ENCODE results near the gene HOTAIR. TPM values are rescaled to one million over a fixed set of nuclear protein-coding genes. Genes with fewer than 3 reads are reported as not detected.

Gene HOTAIR
- total RNA-seq, 2 experiments from 2014 or later: not detected

DNA sequence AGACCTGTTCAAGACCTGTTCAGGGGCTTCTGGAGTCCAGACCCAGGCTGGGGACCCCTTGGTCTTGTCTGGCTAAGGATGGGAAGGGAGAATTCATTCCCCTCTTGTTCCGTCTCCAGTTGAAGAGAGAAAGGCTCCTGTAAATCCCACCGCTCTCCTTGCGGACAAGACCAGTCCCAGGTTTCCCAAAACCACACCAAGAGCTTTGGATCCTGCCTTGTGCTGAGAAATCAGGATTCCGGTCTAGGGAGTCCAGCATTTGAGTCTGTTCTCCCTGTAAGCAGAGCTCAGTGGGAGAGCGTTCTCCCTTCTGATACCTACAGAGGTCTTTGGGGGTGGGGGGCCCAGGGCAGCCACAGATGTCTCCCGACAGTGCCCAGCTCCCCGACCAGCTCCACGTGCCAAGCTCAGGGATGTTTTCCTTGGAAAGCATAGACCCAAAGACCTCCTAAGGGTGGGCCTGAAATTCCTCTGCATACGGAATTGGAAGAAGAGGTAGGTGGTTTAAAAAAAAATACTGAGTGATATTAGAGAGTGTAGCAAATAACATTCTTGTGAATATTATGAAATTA, 34.2 kb downstream of the HOTAIR start:
- ChIA-PET POLR2A (interaction anchor here (1.3 kb wide), 1 partner anchor 13 kb away, joined by 6 read pairs; no protein-coding TSS in a partner anchor), CTCF (interaction anchor here (1.5 kb wide), 1 partner anchor 92 kb away, joined by 4 read pairs; the partner anchor contains the start of gene HOXC5)
- Mint-ChIP-seq H3K36me3 (ENCODE audit: low read depth) (peaks cover 8% of the 10 kb centered on the region), H3K4me1 (ENCODE audit: low read depth) (peaks cover 2% of the 10 kb centered on the region), H3K9me3 (ENCODE audit: insufficient read depth) (peaks cover 4% of the 10 kb centered on the region), H3K4me3 (no peak overlapping the region), H3K27ac (no peak overlapping the region), H3K27me3 (ENCODE audit: low read depth) (peaks cover 83% of the 10 kb centered on the region)
- no peak for ATAC-seq
- DNase-seq: no peak

DNA sequence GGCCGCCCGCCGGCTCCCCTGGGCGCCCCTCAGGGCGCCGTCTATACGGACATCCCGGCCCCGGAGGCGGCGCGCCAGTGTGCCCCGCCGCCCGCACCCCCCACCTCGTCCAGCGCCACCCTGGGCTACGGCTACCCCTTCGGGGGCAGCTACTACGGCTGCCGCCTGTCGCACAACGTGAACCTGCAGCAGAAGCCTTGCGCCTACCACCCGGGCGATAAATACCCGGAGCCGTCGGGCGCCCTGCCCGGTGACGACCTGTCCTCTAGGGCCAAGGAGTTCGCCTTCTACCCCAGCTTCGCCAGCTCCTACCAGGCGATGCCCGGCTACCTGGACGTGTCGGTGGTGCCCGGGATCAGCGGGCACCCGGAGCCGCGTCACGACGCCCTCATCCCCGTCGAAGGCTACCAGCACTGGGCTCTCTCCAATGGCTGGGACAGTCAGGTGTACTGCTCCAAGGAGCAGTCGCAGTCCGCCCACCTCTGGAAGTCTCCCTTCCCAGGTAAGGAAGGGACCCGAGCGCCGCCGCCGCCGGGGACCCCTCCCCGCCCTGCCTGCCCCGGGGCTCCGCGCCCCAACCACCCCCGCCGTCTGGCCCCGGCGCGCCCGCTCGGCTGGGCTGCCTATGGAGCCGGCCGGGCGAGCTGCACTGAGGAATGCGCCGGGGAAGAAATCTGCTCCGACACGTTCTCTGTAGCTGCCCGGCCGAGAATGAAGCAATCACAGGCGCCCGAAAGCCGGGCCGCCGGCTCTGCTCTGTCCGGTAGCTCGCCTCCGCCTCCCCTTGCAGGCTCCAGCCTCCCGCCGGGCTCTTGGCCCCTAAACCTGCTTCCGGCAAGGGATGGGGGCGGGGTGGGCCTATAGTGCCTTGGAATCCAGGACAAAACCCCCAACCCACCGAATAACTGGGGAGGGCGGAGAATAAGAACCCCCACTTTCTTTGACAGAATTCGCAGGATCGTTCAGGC, 35.3 kb downstream of the HOTAIR start:
- Mint-ChIP-seq H3K36me3 (ENCODE audit: low read depth) (peaks cover 6% of the 10 kb centered on the region), H3K27me3 (ENCODE audit: low read depth) (peaks cover 83% of the 10 kb centered on the region), H3K27ac (peak overlapping the region; percentile 60), H3K9me3 (ENCODE audit: insufficient read depth) (peaks cover 4% of the 10 kb centered on the region), H3K4me1 (ENCODE audit: low read depth) (peaks cover 3% of the 10 kb centered on the region), H3K4me3 (no peak overlapping the region)
- POLR2A ChIA-PET: interaction anchor here (1.3 kb wide), 1 partner anchor 14 kb away, joined by 6 read pairs; no protein-coding TSS in a partner anchor
- ATAC-seq: no peak
- no peak for DNase-seq
- CTCF ChIA-PET: no interaction called here

DNA sequence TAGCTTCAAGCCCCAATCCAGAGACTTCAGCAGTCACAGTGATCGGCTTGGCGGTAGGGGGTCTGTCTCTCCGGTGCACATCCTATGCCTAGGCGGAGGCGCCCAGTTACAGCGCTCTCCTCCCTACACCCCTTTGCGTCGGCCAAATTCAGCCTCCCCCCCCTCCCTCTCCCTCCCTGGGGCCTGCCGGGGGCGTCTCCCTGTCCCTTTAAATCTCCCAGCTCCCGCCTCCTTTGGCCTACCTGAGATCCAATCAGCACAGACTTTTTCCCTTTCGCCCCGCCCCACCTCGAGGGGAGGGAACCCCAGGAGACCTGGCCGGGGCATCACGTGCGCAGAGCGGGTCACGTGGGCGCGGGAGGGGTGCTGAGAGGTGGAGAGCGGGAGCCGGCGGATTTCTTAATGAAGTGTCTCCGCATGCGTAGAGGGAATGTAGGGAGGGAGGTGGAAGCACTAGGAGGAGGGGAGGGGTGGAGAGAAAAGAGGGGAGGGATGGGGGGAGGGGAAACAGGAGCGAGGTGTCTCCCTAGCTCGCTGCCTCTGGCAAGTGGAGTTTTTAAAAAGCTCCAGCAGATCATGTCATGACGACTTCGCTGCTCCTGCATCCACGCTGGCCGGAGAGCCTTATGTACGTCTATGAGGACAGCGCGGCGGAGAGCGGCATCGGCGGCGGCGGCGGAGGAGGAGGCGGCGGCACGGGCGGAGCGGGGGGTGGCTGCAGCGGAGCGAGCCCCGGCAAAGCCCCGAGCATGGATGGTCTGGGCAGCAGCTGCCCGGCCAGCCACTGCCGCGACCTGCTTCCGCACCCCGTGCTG, 36.2 kb downstream of the HOTAIR start, which contains the start of gene HOXC13:
Gene HOXC13 (plus strand): TSS at position 506 of the 815 bp plus-strand sequence. CDS start 76 bp downstream, at position 582.
- H3K27me3 Mint-ChIP-seq (ENCODE audit: low read depth): peaks cover 83% of the 10 kb centered on the region
- H3K4me3 Mint-ChIP-seq: no peak within 1 kb of the TSS
- DNase-seq (no peak), ATAC-seq (no peak)
- peaks cover 6% of the 10 kb centered on the region for H3K36me3 Mint-ChIP-seq (ENCODE audit: low read depth)
- peaks cover 3% of the 10 kb centered on the region for H3K4me1 Mint-ChIP-seq (ENCODE audit: low read depth)
- H3K9me3 Mint-ChIP-seq (ENCODE audit: insufficient read depth): peaks cover 4% of the 10 kb centered on the region
- peak within 1 kb of the TSS; percentile 60 for H3K27ac Mint-ChIP-seq
- ChIA-PET CTCF (interaction anchor here (1.5 kb wide), 1 partner anchor 94 kb away, joined by 4 read pairs; no protein-coding TSS in a partner anchor), POLR2A (no interaction called here)

DNA sequence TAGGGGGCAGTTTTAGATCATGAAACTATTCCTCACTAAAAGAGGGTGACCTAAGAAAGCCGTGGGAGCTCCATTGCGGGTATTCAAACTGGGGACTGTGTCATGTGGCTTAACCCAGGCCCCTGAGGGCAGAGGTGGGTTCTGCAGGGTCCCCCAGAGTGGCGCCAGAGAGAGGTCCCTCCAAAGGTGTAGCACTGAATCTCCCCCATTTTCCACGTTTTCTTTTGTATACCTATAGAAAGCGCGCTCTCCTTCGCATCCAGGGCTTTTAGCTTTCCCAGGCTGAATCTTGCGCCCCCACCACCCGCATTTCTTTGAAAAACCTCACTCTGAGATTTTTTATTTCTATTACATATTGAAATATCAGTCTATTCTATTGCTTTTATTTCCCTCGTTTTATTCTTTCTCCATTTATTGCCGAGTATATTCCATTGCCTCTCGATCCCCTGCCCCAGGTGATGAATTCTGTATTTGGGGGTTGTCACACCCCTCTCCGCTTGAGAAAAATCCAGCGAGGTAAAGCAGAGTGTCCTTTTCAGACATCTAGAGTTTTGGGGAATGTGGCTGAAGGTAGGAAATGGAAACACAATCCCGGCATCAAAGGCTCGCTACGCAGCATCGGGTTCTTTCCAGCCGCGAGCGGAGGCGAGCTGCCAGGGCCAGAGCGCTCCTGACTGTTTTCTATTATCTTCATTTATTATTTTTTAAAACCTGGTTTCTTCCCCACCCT, 37.0 kb downstream of the HOTAIR start:
- Mint-ChIP-seq H3K27me3 (ENCODE audit: low read depth) (peaks cover 83% of the 10 kb centered on the region), H3K36me3 (ENCODE audit: low read depth) (peaks cover 6% of the 10 kb centered on the region), H3K27ac (peak overlapping the region; percentile 11), H3K4me3 (no peak overlapping the region), H3K4me1 (ENCODE audit: low read depth) (peaks cover 3% of the 10 kb centered on the region), H3K9me3 (ENCODE audit: insufficient read depth) (peaks cover 4% of the 10 kb centered on the region)
- ChIA-PET CTCF (interaction anchor here (1.5 kb wide), 1 partner anchor 95 kb away, joined by 4 read pairs; no protein-coding TSS in a partner anchor), POLR2A (interaction anchor here (0.6 kb wide), 1 partner anchor 16 kb away, joined by 3 read pairs; no protein-coding TSS in a partner anchor)
- ATAC-seq: no peak
- DNase-seq: no peak

DNA sequence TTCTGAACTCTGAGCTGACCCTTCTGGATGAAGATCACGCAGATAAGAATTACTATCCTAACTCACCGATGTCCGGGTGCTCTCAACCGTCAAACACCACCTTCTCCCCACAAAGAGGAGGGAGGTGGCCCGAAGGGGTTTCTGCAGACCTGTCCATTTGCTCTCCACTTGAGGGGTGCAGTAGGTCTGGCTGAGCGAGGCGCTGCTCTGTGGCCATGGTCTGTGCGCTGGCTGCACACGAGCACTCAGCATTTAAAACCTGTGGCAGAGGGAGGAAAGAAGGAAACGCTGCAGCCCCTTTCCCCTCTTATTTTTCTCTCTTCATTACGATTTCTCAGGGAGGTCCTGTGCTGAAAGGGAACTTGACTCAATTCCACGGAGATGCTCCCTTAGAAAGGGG, 37.7 kb downstream of the HOTAIR start:
- H3K9me3 Mint-ChIP-seq (ENCODE audit: insufficient read depth): peaks cover 4% of the 10 kb centered on the region
- H3K4me1 Mint-ChIP-seq (ENCODE audit: low read depth): peaks cover 3% of the 10 kb centered on the region
- H3K4me3 Mint-ChIP-seq: no peak overlapping the region
- peaks cover 86% of the 10 kb centered on the region for H3K27me3 Mint-ChIP-seq (ENCODE audit: low read depth)
- DNase-seq (no peak), ATAC-seq (no peak)
- POLR2A ChIA-PET: interaction anchor here (0.6 kb wide), 1 partner anchor 16 kb away, joined by 3 read pairs; no protein-coding TSS in a partner anchor
- peaks cover 6% of the 10 kb centered on the region for H3K36me3 Mint-ChIP-seq (ENCODE audit: low read depth)
- CTCF ChIA-PET: no interaction called here
- H3K27ac Mint-ChIP-seq: no peak overlapping the region

DNA sequence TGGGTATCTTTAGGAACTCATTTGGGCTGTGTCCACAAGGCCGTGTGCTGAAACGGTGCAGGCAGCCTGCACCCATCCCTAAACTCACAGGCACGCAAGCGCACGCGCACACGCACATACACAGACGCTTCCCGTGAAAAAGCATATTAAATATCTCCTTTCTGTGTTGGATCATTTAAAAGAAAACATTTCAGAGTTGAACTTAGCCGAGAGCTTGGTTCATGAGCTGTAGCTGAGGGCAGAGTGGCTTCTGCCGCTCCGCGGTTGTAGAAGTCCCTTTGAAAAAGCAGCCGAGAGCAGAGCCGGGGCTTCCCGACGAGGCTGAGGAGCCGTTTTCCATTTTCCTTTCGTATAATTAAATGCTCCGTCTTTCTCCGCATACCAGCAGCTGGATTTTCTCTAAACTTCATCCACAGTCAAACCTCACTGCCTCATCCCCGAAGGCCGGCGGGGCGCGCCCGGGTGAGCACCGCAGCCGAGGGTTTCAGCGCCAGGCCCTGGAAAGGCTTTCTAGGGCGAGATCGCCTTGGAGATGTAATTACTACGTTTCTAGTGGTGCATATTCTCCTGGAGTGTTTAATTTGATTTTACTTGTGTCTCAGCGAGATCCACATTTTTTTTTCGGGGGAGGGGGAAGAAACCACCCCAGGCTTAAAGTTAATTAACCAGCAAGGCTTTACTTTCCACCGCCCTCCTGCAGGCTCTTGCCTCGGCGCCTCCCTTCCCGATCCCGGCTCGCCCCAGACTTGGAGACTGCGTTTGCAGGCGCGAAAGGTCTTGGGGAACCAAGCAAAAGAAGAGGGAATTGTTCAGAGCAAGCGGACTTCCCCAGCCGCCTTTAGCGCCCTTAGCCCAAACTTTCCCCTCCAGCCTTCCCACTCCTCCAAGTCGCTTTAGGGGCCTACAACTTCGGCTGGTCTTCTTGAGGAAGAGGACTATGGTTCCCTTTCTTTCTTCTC, 39.1 kb downstream of the HOTAIR start:
- H3K4me1 Mint-ChIP-seq (ENCODE audit: low read depth): peaks cover 3% of the 10 kb centered on the region
- peaks cover 83% of the 10 kb centered on the region for H3K27me3 Mint-ChIP-seq (ENCODE audit: low read depth)
- H3K36me3 Mint-ChIP-seq (ENCODE audit: low read depth): peaks cover 6% of the 10 kb centered on the region
- ChIA-PET POLR2A (interaction anchor here (0.7 kb wide), 1 partner anchor 45 kb away, joined by 4 read pairs; no protein-coding TSS in a partner anchor), CTCF (no interaction called here)
- no peak overlapping the region for H3K4me3 Mint-ChIP-seq
- peak overlapping the region; percentile 19 for H3K27ac Mint-ChIP-seq
- peaks cover 4% of the 10 kb centered on the region for H3K9me3 Mint-ChIP-seq (ENCODE audit: insufficient read depth)
- ATAC-seq (no peak), DNase-seq (no peak)

DNA sequence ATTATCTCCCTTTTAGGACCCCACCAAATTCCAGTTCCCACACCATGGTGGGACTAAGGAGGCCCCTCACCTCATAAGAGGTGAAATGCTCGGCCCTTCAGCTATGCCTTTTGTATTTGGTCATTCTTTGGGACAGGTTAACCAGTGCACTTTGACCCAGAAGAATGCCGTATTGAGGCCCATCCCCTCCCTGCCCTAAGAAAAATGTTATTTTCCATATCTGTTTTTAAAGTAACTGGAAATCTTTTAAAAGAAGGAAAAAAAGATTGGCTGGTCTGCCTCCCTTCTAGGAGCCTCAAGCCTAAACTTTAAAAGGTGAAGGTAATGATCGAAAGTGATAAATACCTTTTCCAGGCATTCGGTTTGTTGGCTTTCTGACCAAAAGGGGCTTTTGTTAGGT, 41.8 kb downstream of the HOTAIR start:
- Mint-ChIP-seq H3K27ac (no peak overlapping the region), H3K27me3 (ENCODE audit: low read depth) (peaks cover 87% of the 10 kb centered on the region), H3K9me3 (ENCODE audit: insufficient read depth) (peaks cover 4% of the 10 kb centered on the region), H3K4me3 (no peak overlapping the region), H3K36me3 (ENCODE audit: low read depth) (peaks cover 2% of the 10 kb centered on the region), H3K4me1 (ENCODE audit: low read depth) (peaks cover 3% of the 10 kb centered on the region)
- DNase-seq: no peak
- CTCF ChIA-PET: interaction anchor here (1.0 to 1.5 kb wide), 3 partner anchors 73 to 142 kb away, joined by 3 to 5 read pairs (median 3); partner anchors contain the start of gene HOXC5
- no peak for ATAC-seq
- POLR2A ChIA-PET: no interaction called here

DNA sequence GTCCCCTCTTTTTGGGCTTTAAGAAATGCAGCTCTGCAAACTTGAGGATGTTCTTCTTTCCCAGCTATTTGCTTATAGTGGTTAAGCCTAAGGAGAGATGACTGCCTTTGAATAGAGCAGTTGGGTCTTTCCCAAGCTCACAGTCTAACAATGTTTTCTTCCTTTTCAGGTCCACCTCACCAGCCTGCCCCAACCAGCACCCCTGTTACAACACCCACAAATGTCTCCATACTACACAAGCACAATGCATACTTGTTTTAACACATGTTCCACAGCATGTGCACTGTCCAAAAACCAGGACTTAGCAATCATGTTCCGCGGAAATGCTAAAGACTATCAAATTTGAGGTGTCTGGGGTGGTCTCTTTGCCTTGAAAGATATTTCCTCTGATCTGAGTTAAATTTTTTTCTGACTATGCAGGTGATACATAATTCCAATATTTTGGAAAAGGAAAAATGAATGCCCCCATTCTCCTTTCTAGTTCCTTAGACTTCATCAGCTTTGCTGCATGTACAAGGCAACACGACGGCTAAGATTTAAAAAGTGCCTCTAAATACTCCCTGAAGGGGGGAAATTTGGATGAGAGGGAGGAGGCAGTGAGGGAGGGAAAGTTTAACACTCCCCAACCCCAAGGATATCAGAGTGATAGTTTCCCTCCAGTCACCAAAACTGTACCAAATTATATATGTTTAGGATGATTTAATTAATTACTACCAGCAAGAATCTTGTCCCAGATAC, 42.7 kb downstream of the HOTAIR start:
- peaks cover 2% of the 10 kb centered on the region for H3K36me3 Mint-ChIP-seq (ENCODE audit: low read depth)
- ChIA-PET POLR2A (interaction anchor here (1.2 kb wide), 1 partner anchor 20 kb away, joined by 5 read pairs; no protein-coding TSS in a partner anchor), CTCF (interaction anchor here (1.0 to 1.5 kb wide), 3 partner anchors 74 to 141 kb away, joined by 3 to 5 read pairs (median 3); partner anchors contain the start of gene HOXC5)

DNA sequence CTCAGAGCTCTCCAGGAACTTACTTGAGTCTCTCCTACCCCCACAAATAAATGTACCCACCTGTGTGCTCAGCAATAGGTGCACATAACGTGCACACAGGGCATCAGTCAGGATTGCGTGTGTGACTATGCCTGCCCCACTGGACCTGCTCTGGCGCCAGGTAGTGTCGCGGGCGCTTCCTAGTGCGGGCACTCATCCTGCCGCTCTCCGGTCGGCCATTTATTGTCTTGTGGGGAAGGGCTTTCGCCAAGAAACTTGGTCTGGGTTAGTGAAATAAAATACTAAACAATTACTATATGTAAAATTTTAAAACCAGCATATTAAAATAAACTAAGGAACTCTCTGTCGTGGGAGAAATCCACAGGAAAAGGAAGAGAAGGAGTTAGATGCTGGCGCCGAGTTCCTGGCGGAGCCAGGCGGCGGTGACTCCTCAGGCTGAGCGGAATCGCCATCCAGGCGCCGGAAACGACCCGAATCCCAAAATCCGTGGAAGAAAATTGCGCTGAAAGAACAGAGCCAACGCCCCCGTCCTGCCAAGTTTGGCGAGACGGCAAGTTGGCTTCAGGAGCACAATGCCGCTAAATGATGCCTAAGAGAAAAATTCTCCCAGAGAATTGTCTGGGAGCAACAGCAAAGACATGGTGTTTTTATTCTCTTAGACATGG, 44.0 kb downstream of the HOTAIR start:
- H3K9me3 Mint-ChIP-seq (ENCODE audit: insufficient read depth): no peaks in the 10 kb centered on the region
- ChIA-PET CTCF (no interaction called here), POLR2A (no interaction called here)
- H3K27ac Mint-ChIP-seq: no peak overlapping the region
- H3K4me3 Mint-ChIP-seq: no peak overlapping the region
- DNase-seq (no peak), ATAC-seq (no peak)
- no peaks in the 10 kb centered on the region for H3K36me3 Mint-ChIP-seq (ENCODE audit: low read depth)
- H3K27me3 Mint-ChIP-seq (ENCODE audit: low read depth): peaks cover 85% of the 10 kb centered on the region
- peaks cover 3% of the 10 kb centered on the region for H3K4me1 Mint-ChIP-seq (ENCODE audit: low read depth)

More for the DNA sequence above, 42.7 kb downstream of the HOTAIR start:
- no peak for DNase-seq
- Mint-ChIP-seq H3K9me3 (ENCODE audit: insufficient read depth) (peaks cover under 1% of the 10 kb centered on the region), H3K4me1 (ENCODE audit: low read depth) (peaks cover 3% of the 10 kb centered on the region), H3K4me3 (no peak overlapping the region), H3K27ac (no peak overlapping the region), H3K27me3 (ENCODE audit: low read depth) (peaks cover 85% of the 10 kb centered on the region)
- no peak for ATAC-seq
